ENCODE measurements around the gene ARHGAP27. TPM values are rescaled to one million over a fixed set of nuclear protein-coding genes. Genes with fewer than 3 reads are reported as not detected.
A peak's percentile ranks its signal among the peaks of the same experiment; 100 is the strongest.

ARHGAP27 gene
- total and polyA plus RNA-seq, 9 of the 15 experiments (the other 6 are each of a cell fraction or from before 2014, with no cell fraction given) = 0.04 to 4.6 (median 2.1) TPM

DNA sequence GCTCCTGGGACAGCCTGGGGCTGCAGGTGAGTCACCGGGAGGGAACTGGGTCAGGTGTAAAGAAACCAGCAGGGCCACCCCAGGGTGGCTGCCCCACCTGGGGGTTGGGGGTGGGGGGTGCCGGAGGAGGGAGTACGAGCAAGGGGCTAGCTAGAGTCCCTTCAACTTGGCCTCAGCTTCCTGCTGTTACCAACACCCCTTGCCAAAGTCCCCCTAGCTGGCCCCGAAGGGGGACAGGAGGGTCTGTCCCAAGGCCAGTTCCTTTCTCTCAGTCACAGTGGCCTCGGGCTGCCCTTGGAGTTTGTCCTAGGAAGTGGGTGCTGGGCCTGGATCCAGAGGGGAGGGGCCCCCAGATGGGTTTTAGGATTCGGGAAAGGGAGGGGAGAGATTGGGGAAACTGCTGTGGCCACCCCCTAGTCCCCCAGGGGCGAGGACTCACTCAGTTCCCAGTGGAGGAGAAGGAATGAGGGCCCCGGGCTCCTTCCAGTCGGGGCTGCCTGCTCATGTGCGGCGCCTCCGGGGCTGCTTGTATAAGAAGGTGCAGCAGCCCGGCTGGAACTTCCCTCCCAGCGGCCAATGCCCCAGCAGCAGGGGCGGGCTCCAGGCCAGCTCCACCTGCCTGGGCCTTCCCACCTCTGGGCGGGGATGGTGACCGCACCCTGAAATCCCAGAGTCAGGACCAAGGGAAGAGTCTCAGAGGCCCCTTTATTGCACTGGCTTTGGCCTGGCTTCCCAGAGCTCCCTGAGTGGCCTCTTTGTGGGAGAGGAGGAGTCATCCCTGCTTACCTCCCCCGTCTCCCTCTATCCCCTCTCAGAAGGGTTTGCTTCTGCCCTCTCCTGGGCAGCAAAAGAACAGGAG lies 7.3 kb downstream of the ARHGAP27 start (continued):
- TF ChIP-seq SMC3 (conservative IDR thresholded peaks at IDR 0.05; ENCODE audit: insufficient read depth, low read depth, low read length) (peak; percentile 49; the same call in 1 of the 2 replicates), GATAD2A (IDR thresholded peaks at IDR 0.05) (no peak), ZNF24 (IDR thresholded peaks at IDR 0.05) (no peak), ETS2 (tag; IDR thresholded peaks at IDR 0.05; ENCODE audit: borderline replicate concordance, poor library complexity, severe bottlenecking) (no peak), RAD21 (CRISPR knock-in tag; conservative IDR thresholded peaks at IDR 0.05 in 1 of 2, IDR thresholded peaks at IDR 0.05 in 1 of 2) (peak; percentile 13 to 53; a peak in 3 of 4 replicates), POLR2G (IDR thresholded peaks at IDR 0.05; ENCODE audit: low read depth, low read length) (peak; percentile 67), XRCC5 (IDR thresholded peaks at IDR 0.05; ENCODE audit: low read depth, low read length) (no peak), ZNF217 (CRISPR knock-in tag; IDR thresholded peaks at IDR 0.05) (no peak), NFATC3 (IDR thresholded peaks at IDR 0.05) (no peak), HDAC1 (IDR thresholded peaks at IDR 0.05) (peak in 1 of 2 experiments; percentile 14; a peak in 1 of 4 replicates), TOE1 (IDR thresholded peaks at IDR 0.05; ENCODE audit: borderline replicate concordance) (no peak), TOE1 (CRISPR knock-in tag; IDR thresholded peaks at IDR 0.05; ENCODE audit: borderline replicate concordance, low read depth) (no peak), ZNF589 (CRISPR knock-in tag; IDR thresholded peaks at IDR 0.05; ENCODE audit: low read depth) (no peak), GABPB2 (CRISPR knock-in tag; conservative IDR thresholded peaks at IDR 0.05) (no peak), NFYB (IDR thresholded peaks at IDR 0.05; ENCODE audit: extremely low read depth, insufficient read length) (no peak), ZFPM2 (CRISPR knock-in tag; IDR thresholded peaks at IDR 0.05) (no peak), ZBTB7A (IDR thresholded peaks at IDR 0.05; ENCODE audit: borderline replicate concordance, control insufficient read depth, low read depth, low read length) (no peak; the same call in 1 of the 2 replicates)
- TF ChIP-seq, protein P1, sequence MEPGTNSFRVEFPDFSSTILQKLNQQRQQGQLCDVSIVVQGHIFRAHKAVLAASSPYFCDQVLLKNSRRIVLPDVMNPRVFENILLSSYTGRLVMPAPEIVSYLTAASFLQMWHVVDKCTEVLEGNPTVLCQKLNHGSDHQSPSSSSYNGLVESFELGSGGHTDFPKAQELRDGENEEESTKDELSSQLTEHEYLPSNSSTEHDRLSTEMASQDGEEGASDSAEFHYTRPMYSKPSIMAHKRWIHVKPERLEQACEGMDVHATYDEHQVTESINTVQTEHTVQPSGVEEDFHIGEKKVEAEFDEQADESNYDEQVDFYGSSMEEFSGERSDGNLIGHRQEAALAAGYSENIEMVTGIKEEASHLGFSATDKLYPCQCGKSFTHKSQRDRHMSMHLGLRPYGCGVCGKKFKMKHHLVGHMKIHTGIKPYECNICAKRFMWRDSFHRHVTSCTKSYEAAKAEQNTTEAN (CRISPR knock-in tag; IDR thresholded peaks at IDR 0.05) = no peak
- TF ChIP-seq, protein P2, sequence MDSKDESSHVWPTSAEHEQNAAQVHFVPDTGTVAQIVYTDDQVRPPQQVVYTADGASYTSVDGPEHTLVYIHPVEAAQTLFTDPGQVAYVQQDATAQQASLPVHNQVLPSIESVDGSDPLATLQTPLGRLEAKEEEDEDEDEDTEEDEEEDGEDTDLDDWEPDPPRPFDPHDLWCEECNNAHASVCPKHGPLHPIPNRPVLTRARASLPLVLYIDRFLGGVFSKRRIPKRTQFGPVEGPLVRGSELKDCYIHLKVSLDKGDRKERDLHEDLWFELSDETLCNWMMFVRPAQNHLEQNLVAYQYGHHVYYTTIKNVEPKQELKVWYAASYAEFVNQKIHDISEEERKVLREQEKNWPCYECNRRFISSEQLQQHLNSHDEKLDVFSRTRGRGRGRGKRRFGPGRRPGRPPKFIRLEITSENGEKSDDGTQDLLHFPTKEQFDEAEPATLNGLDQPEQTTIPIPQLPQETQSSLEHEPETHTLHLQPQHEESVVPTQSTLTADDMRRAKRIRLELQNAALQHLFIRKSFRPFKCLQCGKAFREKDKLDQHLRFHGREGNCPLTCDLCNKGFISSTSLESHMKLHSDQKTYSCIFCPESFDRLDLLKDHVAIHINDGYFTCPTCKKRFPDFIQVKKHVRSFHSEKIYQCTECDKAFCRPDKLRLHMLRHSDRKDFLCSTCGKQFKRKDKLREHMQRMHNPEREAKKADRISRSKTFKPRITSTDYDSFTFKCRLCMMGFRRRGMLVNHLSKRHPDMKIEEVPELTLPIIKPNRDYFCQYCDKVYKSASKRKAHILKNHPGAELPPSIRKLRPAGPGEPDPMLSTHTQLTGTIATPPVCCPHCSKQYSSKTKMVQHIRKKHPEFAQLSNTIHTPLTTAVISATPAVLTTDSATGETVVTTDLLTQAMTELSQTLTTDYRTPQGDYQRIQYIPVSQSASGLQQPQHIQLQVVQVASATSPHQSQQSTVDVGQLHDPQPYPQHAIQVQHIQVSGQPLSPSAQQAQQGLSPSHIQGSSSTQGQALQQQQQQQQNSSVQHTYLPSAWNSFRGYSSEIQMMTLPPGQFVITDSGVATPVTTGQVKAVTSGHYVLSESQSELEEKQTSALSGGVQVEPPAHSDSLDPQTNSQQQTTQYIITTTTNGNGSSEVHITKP (IDR thresholded peaks at IDR 0.05; ENCODE audit: partially characterized antibody) = peak; percentile 55
- TF ChIP-seq, protein P3, sequence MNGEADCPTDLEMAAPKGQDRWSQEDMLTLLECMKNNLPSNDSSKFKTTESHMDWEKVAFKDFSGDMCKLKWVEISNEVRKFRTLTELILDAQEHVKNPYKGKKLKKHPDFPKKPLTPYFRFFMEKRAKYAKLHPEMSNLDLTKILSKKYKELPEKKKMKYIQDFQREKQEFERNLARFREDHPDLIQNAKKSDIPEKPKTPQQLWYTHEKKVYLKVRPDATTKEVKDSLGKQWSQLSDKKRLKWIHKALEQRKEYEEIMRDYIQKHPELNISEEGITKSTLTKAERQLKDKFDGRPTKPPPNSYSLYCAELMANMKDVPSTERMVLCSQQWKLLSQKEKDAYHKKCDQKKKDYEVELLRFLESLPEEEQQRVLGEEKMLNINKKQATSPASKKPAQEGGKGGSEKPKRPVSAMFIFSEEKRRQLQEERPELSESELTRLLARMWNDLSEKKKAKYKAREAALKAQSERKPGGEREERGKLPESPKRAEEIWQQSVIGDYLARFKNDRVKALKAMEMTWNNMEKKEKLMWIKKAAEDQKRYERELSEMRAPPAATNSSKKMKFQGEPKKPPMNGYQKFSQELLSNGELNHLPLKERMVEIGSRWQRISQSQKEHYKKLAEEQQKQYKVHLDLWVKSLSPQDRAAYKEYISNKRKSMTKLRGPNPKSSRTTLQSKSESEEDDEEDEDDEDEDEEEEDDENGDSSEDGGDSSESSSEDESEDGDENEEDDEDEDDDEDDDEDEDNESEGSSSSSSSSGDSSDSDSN (IDR thresholded peaks at IDR 0.05; ENCODE audit: borderline replicate concordance in 1 of 2, low read depth in 2 of 2, low read length in 2 of 2) = peak in 1 of 2 experiments; percentile 52; a peak in 1 of 4 replicates
